Fibroblast of skin of scalp (primary cell): ENCODE results near the gene EFHC1.
A peak's percentile ranks its signal among the peaks of the same experiment; 100 is the strongest.
"Not testable (repeated sequence)": the region's sequence is repeated elsewhere in the genome, so short reads cannot be mapped to it uniquely, and the experiment has no call there.

Source experiments
- DNase-seq: peaks from one replicate; pipeline ENCODE4 v3.0.0-alpha.2; 2013

The EFHC1 gene

DNA sequence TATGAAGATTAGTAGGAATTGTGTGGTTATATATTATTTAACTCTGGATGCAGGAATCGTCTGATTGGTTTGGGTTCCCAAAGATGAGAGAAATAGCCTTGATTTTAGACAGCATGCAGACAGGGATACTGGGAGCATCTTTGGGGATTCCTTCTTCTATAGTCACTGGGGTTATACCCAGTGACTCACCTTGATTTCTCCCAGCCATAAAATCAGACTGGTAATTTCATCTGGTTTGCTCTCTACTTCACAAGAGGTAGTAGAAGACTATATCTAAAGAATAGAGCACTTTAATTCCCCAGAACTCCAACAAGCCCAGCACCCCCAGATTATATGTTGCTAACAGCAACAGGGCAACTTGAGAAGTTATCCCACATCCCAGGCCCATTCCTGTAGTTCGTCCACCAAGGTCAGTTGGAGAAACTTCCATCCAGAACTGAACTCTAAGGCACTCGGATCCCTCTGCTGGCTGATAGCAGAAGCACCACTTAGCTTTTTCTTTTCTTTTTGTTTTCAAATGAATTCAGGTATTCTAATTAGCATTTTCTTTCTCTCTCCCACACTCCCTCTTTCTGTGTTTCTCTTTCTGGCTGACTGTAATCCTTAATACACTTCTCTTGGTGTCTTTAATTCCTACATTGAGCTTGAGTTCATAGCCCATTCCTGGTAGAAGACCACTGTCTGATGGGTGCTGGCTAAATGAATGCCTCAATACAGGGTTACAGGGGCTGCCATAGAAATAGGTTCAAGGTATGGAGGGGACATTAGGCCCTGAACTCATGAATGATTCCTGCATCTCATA is 20.4 kb upstream of the EFHC1 start:
- peak; percentile 63 for DNase-seq

DNA sequence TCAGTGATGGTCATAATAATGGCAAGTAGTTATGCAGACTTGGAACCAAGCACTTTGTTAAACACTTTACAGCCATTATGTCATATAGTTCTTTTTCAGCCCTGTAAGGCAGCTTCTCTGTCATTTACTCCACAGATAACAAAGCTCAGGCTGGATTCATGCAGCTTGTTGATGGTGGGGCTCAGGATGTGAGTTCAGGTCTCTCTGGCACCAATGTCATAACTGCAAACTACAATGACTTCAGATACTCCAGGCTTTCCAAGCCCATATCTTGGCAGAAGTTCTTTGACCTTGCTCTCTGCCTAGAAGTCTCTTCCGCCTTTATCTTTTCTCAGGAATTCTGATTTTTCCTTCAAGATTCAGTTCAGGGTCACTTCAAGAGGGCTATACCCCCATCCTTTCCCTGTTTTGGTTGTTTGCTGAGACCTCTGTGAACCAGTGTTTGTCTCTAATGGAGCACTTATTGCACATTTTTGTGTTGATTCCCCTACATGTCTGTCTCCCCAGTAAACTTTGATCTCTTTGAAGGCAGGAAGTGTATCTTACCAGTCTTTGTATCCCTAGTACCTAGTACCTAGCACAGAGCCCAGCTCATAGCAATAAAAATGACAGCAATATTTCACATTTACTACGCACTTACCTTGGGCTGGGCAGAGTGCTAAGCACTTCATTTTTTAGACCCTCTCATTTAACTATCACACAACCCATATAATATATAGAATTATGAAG is 19.7 kb upstream of the EFHC1 start:
- DNase-seq, result no peak

DNA sequence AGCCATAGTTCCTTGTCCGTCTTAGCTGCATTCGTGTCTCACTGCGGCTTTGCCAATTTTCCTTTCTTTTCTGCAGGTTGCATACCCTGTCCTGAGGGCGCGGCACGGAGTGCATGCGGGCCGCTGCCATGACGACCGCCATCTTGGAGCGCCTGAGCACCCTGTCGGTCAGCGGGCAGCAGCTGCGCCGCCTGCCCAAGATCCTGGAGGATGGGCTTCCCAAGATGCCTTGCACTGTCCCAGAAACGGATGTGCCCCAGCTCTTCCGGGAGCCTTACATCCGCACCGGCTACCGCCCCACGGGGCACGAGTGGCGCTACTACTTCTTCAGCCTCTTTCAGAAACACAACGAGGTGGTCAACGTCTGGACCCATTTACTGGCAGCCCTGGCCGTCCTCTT is 17.1 kb upstream of the EFHC1 start:
- no peak for DNase-seq

DNA sequence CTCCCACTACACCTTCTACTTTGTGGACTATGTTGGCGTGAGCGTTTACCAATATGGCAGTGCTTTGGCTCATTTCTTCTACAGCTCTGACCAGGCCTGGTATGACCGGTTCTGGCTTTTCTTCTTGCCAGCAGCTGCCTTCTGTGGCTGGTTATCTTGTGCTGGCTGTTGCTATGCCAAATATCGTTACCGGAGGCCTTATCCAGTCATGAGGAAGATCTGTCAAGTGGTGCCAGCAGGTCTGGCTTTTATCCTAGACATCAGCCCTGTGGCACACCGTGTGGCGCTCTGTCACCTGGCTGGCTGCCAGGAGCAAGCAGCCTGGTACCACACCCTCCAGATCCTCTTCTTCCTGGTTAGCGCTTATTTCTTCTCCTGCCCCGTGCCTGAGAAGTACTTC is 16.5 kb upstream of the EFHC1 start:
- no peak for DNase-seq

DNA sequence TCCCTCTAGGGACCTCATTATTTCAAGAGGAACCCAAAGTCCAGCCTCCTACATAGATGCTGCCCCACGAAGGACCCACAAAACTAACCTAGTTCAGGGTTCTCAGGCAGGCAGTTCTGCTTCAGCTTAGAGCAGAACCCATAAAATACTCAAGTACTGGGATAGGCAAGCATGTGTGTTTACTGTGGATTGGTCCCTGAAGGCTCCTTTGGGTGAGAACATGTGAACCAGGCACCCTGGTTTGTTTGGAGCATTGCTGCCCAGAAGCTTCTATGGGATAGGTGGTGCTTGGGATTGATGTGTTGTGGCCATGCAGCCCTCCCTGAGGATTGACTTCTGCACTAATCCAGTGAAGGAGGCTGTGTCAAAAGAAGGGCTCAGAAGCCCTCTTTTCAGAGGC is 14.9 kb upstream of the EFHC1 start:
- DNase-seq, result no peak

DNA sequence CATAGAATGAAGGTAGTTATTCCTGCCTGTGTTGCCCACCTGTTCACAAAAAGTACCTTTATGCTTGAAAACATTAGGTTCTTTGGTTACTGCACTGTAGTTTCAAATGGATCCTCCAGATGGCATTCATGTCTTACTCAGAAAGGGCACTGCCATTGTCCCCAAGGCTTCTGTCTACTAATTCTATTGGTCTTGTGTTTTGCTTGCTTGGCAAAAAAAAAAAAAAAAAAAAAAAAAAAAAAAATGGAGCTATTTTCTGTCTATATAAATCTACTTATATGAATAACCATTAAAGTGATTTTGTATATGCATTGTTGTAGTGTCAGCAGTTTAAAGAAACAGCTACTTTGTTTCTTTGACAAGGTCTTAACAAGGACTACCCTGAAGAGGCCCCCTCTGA is 12.7 kb upstream of the EFHC1 start:
- peak; percentile 61 for DNase-seq

DNA sequence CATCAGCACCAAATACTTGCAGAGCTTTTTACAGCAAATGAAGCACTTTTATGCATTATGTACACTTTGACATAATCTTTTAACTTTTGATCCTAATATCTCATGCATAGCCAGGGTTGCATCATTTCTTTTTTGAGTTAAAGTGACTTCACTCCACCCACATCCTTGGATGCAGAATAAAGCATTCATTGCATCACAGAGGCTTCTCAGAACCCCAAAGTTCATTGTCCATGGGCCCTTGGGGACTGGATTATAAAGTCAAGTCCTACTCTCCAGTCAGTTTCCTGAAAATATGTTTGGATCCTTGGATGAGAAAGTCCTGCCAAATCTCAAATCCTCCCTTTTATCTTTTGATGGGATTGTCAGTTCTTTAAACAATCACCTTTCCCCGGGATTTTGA is 10.6 kb upstream of the EFHC1 start:
- no peak for DNase-seq

DNA sequence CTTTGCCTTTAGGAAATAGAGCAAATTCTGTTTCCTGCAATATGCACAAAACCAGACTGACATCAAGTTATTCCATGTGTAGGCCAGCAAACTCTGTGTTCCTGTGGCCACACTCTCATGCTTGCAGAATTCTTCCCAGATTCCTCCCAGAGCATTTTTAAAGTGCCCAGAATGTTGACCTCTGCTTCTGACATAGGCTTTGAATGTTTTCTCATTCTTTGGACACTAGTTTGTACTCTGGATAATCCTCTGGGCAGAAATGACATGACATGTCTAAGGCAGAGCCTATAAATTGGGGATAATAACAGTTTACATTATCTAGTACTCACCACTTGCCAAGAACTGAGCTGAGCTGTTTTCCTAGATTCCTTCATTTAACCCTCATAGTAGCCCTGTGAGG is 9.2 kb upstream of the EFHC1 start:
- peak; percentile 21 for DNase-seq

DNA sequence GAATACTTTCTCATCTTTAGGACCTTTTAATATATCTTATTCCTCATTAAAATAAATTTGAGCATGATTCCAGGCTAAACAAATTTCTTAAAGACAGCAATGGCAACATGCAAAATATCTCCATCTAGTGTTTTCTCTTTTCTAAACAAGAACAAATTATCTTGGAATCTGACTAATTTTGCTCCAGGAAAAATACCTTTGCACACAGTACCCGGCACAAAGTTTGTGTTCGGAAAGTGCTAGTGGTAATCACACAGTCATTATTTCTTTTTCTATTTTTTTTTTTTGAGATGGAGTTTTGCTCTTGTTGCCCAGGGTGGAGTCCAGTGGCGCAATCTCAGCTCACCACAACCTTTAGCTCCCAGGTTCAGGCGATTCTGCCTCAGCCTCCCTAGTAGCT is 8.2 kb upstream of the EFHC1 start:
- no peak for DNase-seq

DNA sequence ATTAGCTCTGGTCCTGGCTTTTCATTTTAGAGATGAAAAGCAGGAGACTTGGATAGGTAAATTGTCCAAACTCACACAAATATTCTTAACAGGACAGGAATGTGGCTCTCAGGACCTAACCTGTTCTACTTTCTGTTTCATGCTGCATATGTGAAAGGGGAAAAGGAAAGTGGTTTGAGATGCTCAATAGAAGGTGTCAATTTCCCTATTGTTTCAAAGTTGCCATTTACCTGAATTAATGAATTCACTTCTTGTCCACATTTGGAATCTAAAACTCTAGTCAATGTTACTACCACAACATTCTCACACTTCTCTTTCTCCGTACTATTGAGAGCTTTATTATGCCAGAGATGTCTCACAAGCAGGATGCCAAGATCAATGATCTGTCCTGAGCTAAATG is 4.8 kb upstream of the EFHC1 start:
- DNase-seq, result no peak

DNA sequence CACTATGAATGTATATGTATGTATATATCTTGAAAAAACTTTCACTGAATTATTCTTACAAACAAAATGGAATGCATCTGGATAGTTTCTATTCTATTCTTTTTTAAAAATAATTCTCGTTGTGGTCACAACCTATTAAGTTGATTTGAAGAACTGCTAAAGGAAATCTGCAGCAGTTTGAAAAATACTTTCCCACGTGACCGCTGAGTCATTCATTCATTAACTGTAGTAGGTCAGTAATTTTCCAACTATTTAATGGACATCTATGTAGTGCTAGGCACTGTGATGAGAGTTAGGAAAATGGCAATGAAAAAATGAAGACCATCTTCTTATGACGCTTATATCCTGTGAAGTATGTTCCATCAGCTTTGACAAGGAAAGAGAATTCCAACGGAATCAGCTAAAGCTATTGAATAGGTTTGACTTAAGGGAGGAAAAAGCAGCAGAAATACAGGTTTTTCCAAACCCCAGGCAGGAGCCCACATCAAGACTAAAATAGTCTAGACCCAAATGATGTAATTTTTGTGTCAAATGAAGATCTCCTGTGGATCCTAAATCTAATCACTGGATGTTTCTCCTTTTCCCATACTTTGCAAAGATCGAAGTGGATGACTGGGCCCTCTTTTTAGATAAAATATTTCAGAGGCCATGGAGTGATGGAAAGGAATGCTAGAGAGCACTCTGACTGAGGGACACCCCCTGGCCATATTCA is 4.1 kb upstream of the EFHC1 start:
- DNase-seq, result no peak

DNA sequence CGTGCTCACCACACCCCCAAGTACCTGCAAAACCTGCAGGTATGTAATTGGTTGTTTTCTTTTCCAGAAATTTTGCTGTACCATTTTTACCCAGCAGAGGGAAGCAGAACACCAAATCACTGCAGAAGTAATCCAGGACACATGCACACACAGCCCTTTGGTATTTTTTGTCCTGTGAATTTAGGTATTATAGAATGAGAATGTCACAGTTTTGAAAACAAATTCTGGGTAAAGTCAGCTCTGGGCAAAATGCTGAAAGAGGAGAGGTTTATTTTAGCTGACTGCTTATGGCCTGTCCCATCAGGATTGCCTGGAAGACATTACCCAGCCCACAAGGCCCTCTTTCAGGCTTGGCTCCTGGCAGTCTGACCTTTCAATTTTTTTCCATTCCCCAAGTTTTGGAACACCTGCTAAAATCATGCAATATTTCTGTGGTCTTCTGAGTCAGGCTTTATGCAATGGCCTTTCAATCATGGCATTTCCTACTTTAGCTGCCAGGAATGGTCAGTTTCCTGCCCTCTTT is 3.5 kb upstream of the EFHC1 start:
- peak; percentile 65 for DNase-seq

DNA sequence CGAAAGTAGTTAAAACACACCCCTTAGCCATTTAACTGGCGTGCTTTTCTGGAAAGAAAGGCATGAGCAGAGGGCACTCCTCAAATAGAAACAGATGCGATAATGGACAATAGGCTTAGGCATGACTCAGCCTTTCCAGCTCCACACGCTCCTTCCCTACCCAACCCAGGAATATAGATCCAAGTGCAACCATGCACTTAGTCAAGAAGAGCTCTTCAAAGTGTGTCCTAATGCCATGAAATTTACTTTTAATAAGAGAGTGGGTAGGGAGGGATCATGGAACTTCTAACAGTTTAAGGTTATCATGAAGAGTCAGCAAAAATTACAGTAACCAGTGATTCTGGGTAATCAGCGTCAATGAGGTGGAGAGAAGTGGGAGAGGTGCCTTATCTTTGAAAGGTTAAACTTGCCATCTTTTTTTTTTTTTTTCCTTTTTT is 2.4 kb upstream of the EFHC1 start:
- DNase-seq, result peak; percentile 69

DNA sequence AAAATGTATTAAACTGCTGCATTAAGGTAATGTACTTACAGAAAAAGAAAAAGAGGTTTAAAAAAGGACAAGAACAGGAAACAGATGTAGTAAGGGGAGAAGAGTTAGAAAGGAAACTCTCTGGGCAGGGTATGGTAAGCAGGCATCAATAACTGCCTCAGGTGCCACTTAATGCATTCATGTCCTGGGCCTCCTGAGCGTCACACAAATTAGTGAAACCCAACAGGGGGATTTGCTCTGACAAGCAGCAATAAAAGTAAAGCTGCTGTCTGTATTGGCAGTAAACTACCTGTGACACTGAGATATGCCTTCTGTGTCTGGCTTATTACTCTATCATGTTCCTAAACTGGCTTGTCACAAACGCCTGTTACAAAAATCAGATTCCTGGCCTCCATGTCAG is 1.5 kb upstream of the EFHC1 start:
- DNase-seq, result no peak

DNA sequence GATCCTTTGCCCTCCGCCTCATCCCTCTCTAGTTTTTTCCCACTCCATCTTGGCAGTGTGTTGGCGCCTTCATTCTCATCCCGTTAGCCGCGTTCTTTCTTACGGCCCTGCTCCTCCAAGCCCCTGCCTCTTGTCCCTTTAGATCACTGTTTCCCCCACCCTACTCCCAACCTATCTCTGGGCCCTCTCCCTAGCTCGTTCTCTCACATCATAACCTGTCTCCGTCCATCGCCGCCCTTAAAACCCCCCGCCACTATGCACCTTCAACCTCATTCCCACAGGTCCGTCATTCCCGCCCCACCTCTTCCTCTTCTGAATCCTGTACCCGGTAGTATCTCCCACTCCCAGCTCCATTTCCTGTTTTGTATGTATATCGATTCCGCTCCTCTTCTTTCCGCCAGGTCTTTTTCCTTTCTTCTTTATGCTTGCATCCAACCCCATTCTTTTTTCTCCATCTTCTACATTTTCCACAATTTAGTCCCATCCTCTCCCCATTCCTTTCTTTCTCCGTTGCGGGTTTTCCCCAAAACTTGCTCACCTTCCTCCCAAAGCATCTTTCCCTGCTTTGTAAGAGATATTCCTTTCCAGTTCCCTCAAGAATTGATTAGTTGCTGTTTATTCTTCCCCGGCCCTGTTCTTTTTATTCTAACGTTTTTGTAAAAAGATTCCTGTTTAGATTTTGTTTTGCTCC is 671 bp downstream of the EFHC1 start:
- DNase-seq, result peak; percentile 12

DNA sequence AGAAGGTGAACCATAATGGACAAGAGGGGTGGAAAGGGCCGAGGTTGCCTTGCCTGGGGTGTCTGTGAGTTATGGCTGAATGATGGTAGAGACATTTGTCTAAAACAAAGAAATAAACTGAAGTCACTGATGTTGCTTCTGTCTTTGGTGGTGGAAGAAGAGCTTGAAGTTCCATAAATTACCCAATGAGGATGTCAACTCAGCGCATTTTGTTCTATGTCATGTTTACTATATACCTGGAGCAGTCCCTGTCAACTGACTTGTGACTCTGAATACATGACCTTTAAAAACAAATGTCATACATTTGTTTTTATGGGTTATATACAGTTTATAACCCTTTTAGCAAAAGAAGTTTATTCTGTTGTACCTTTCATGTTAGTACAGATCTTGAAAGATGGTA is 2.0 kb downstream of the EFHC1 start:
- DNase-seq, result no peak

DNA sequence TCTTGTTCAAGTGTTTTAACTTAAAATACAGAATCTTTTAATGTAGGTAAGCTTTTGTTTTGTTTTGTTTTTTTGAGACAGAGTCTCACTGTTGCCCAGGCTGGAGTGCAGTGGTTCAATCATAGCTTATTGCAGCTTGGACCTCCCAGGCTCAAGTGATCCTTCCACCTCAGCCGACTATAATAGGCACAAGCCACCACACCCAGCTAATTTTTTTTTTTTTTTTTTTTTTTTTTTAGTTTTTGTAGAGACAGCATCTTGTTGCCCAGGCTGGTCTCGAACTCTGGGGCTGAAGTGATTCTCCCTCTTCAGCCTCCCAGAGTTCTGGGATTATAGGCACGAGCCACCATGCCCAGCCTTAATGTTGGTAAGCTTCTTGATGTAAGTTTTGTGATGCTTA is 3.3 kb downstream of the EFHC1 start:
- DNase-seq, result no peak

DNA sequence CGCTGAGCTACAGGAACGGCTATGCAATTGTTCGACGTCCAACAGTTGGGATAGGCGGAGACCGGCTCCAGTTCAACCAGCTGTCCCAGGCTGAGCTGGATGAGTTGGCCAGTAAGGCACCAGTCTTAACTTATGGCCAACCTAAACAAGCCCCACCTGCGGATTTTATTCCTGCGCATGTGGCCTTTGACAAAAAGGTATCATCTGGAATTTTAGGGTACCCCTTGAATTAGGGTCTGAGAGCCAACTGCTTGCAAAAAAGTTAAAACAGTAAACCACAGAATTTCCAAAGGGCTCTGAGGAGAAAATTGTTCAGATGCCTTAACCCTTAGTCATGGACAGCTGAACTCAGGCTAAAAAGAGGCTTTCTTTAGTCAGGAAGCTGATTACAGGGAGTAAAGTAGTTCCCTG is 3.8 kb downstream of the EFHC1 start:
- peak; percentile 89 for DNase-seq

DNA sequence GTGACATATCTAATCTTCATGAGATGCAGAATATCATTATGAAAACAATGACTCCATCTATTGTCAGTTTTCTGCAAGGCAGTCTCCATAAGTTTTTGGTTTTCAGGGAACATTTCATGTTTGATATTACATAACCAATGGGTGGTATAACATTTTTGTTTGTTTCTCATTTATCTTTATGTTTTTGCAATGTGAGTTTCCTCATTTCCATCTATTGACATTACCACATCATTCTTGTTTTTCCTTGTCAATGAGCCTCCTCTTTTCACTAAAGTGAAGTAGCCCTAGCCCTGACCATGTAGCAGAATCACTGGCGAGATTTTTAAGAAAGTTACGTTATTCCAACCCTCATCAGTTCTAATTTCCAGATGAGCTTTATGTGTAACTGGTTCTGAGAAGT is 4.4 kb downstream of the EFHC1 start:
- no peak for DNase-seq

DNA sequence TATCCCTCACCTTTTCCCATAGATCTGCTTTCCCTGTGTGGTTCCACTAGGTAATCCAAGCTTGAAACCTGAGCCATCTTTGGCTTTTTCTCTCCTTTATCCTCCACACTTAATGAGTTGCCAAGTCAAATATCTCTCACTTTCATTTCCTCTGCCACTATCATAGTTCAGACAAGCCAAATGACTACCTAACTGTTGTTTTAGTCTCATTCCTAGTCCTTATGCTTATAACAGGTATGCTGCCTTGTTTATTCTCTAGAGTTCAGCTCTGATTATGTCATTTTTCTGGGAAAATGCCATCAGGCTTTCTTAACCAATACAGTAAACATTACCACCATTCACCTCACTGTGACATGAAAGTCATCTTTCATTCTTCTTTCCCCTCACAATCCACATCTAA is 6.5 kb downstream of the EFHC1 start:
- no peak for DNase-seq

DNA sequence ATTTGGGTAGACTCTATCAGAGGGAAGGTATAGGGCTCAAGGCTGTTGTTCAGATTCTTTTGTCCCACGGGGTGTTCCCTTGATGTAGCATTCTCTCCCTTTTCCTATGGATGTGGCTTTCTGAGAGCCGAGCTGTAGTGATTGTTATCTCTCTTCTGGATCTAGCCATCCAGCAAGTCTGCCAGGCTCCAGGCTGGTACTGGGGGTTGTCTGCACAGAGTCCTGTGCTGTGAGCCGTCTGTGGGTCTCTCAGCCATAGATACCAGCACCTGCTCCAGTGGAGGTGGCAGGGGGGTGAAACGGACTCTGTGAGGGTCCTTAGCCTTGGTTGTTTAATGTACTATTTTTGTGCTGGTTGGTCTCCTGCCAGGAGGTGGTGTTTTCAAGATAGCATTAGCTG is 13.2 kb downstream of the EFHC1 start:
- not testable (repeated sequence) for DNase-seq

DNA sequence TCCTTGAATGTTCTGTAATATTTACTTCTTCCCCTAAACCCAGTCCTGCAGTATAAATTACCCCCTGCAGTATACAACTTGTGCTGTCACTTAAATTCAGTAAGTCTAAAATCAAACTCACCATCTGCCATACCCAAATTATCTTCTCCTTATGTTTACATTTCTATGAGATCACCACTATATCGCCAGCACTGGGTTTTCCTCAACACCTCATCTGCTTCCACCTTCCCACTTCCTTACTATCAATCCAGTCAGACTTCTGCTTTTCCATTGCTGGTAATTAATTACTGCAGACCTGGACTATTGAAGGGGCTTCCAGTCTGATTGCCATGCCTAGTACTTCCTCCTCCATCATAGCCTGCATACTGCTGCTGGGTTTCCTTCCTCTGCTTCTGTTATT is 15.2 kb downstream of the EFHC1 start:
- no peak for DNase-seq

DNA sequence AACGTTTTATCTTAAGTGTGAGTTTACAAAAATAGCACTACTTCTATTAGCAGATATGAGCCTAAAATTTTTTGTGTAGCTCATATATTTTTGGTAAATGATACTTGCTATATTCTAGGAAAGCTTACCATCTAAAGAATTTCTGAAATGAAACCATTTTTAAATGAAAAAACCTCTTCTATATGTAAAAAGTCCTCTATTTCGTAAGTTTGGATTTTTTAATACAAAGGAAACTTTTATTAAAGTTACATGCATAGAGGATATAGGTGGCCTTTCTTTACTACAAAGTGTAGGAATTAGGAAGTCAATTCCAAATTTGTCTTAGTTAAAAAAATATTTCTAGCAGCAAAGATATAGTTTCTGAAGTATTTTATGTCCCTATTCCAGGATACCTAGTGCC is 18.8 kb downstream of the EFHC1 start:
- DNase-seq, result no peak
